SU-DHL-6 (cell line): ENCODE results near the gene EXOC7.

Source experiments
- H2AFZ ChIP-seq: fragments of 200-600 bp; sonication (generic); 2 replicates; pipeline ENCODE4 v1.6.1; 2014; ENCODE audit warnings: low read depth, mild to moderate bottlenecking, moderate library complexity, mixed read lengths, antibody characterized with exemption, low read length; ENCODE audit not compliant: severe bottlenecking
- H3F3A ChIP-seq: fragments of 200-600 bp; shearing (Covaris generic); 2 replicates; pipeline ENCODE4 v1.6.0; 2016; ENCODE audit warnings: antibody characterized with exemption, mild to moderate bottlenecking; ENCODE audit not compliant: insufficient read depth
- H3K27ac ChIP-seq: fragments of 200-600 bp; sonication (generic); 2 replicates; pipeline ENCODE4 v1.5.1; 2016; ENCODE audit warnings: low read depth, mild to moderate bottlenecking, low read length, moderate library complexity, mixed read lengths
- H3K27me3 ChIP-seq: fragments of 200-600 bp; sonication (generic), shearing (Covaris generic); 2 replicates; pipeline ENCODE4 v1.6.0; 2014; ENCODE audit warnings: mild to moderate bottlenecking, low read length
- H3K36me3 ChIP-seq: fragments of 200-600 bp; sonication (generic); 2 replicates; pipeline ENCODE4 v1.6.1; 2014; ENCODE audit warnings: mild to moderate bottlenecking, low read length, mixed read lengths
- H3K4me2 ChIP-seq: fragments of 300-600, 200-600 bp; shearing (Covaris generic), sonication (generic); 2 replicates; pipeline ENCODE4 v1.6.0; 2014; ENCODE audit warnings: low read length, low read depth, mild to moderate bottlenecking; ENCODE audit not compliant: poor library complexity, severe bottlenecking
- H3K4me3 ChIP-seq: fragments of 200-600 bp; sonication (generic); 2 replicates; pipeline ENCODE4 v1.5.1; 2014; ENCODE audit warnings: antibody characterized with exemption, low read length, mild to moderate bottlenecking, mixed read lengths; ENCODE audit not compliant: insufficient read depth, poor library complexity, severe bottlenecking
- H3K79me2 ChIP-seq: fragments of 200-600 bp; sonication (generic); 2 replicates; pipeline ENCODE4 v1.6.1; 2014; ENCODE audit warnings: mild to moderate bottlenecking, low read length, moderate library complexity; ENCODE audit not compliant: insufficient read depth
- H3K9ac ChIP-seq: fragments of 200-600 bp; sonication (generic); 2 replicates; pipeline ENCODE4 v1.7.0; 2014; ENCODE audit warnings: mild to moderate bottlenecking, low read length
- H3K9me2 ChIP-seq: fragments of 200-600 bp; sonication (generic); replicated peaks from 2 replicates; pipeline ENCODE4 v1.6.1; 2014; ENCODE audit warnings: low read length; ENCODE audit not compliant: insufficient read depth
- H3K9me3 ChIP-seq: fragments of 200-600 bp; sonication (generic); 2 replicates; pipeline ENCODE4 v1.6.1; 2014; ENCODE audit warnings: low read length, mixed read lengths; ENCODE audit not compliant: insufficient read depth
- H4K20me1 ChIP-seq: fragments of 200-600 bp; sonication (generic); 2 replicates; pipeline ENCODE4 v1.6.1; 2014; ENCODE audit warnings: low read depth, mild to moderate bottlenecking, antibody characterized with exemption, low read length, moderate library complexity, mixed read lengths
- EZH2phosphoT487 ChIP-seq: fragments of 200-600 bp; sonication (generic), shearing (Covaris generic); conservative IDR thresholded peaks from 2 replicates; pipeline ENCODE4 v1.6.1; 2018; ENCODE audit warnings: mild to moderate bottlenecking, antibody characterized with exemption, low read length, moderate library complexity, mixed read lengths
- TF ChIP-seq, protein P1 (sequence below): fragments of 200-600 bp; sonication (generic); IDR thresholded peaks from one replicate; pipeline ENCODE4 v1.5.1; 2017; ENCODE audit warnings: antibody characterized with exemption, mild to moderate bottlenecking, low read length, moderate library complexity; ENCODE audit not compliant: insufficient read depth, poor library complexity, severe bottlenecking

The EXOC7 gene

DNA sequence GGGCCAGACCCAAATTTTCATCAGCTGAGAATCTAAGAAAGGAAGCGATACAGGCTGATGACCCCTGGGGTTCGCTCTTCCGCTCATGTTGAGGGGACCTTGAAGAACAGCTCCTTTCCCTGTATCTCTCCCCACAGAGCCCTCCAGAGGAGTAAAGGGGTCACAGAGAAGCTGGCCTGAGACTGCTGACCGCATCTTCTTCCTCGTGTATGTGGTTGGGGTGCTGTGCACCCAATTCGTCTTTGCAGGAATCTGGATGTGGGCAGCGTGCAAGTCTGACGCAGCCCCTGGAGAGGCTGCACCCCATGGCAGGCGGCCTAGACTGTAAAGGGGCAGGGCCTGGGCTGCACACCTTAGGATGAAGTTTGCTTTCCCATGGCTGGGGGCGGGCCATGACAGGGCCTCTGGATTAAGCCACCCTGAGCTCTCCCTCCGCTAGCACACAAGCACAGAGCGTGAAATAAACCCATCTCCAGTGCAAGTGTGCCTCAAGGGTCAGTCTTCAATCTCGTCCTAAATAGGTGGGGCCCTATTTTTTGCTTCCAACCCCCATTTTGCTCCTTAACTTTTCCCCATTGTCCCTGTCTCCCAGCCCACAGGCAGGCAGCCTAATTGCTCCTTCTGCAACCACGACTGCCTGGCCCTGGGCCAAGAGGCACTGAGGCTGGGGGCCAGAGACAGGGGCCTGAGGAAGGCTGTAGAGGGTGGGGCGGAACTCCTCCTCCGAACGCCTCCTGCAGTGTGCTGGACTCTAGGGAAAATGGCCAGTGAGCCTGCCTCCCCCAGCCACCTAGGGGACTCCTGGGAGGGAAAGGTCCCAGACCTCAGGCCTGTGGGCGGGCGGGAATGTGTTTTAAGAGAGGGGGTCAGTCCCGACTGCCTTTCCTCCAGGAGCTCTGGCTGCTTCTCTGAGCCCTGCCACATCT lies 21.0 kb downstream of the EXOC7 start:
- TF ChIP-seq, protein P1, sequence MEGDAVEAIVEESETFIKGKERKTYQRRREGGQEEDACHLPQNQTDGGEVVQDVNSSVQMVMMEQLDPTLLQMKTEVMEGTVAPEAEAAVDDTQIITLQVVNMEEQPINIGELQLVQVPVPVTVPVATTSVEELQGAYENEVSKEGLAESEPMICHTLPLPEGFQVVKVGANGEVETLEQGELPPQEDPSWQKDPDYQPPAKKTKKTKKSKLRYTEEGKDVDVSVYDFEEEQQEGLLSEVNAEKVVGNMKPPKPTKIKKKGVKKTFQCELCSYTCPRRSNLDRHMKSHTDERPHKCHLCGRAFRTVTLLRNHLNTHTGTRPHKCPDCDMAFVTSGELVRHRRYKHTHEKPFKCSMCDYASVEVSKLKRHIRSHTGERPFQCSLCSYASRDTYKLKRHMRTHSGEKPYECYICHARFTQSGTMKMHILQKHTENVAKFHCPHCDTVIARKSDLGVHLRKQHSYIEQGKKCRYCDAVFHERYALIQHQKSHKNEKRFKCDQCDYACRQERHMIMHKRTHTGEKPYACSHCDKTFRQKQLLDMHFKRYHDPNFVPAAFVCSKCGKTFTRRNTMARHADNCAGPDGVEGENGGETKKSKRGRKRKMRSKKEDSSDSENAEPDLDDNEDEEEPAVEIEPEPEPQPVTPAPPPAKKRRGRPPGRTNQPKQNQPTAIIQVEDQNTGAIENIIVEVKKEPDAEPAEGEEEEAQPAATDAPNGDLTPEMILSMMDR = no peak
- TF ChIP-seq EZH2phosphoT487 = no peak
- H2AFZ ChIP-seq = no peak overlapping the region
- no peaks in the 10 kb centered on the region for H4K20me1 ChIP-seq
- H3K9ac ChIP-seq = no peak overlapping the region
- H3K9me2 ChIP-seq = no peaks in the 10 kb centered on the region
- no peaks in the 10 kb centered on the region for H3K27me3 ChIP-seq
- no peak overlapping the region for H3K27ac ChIP-seq
- H3K4me2 ChIP-seq = no peak overlapping the region
- no peaks in the 10 kb centered on the region for H3K36me3 ChIP-seq
- H3K4me3 ChIP-seq = no peak overlapping the region
- H3K79me2 ChIP-seq = no peaks in the 10 kb centered on the region
- no peaks in the 10 kb centered on the region for H3K9me3 ChIP-seq
- H3F3A ChIP-seq = no peaks in the 10 kb centered on the region

DNA sequence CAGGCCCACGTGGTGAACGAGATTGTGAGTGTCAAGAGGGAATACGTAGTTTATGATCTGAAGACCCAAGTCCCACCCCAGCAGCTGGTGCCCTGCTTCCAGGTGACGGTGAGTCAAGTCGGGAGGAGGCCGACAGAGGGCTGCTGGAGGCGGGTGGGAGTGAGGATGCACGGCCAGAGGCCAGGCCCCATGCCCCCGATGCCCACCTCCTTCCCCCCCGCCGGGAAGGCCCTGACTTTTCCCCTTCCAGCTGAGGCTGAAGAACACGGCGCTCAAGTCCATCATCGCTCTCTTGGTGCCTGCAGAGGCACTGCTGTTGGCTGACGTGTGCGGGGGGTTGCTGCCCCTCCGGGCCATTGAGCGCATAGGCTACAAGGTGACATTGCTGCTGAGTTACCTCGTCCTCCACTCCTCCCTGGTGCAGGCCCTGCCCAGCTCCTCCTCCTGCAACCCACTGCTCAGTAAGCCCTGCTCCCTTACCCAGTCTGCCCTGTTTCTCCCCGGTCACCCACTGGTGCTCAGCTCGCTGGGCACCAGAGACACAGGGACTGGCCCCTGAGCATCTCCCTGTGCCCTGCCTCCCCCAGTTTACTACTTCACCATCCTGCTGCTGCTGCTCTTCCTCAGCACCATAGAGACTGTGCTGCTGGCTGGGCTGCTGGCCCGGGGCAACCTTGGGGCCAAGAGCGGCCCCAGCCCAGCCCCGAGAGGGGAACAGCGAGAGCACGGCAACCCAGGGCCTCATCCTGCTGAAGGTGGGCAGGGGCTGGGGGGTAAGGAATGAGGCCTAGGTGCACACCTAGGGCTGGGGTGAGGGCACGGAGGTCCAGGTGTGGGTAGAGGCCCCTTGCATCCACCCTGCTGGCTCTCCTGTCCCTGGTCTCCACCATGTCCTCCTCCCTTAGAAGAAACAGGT lies 22.0 kb downstream of the EXOC7 start:
- no peak overlapping the region for H2AFZ ChIP-seq
- H3K36me3 ChIP-seq = no peaks in the 10 kb centered on the region
- H3K9ac ChIP-seq = no peak overlapping the region
- no peaks in the 10 kb centered on the region for H3K9me3 ChIP-seq
- no peaks in the 10 kb centered on the region for H3F3A ChIP-seq
- no peaks in the 10 kb centered on the region for H3K79me2 ChIP-seq
- no peaks in the 10 kb centered on the region for H3K27me3 ChIP-seq
- no peak overlapping the region for H3K4me3 ChIP-seq
- H3K27ac ChIP-seq = no peak overlapping the region
- no peak overlapping the region for H3K4me2 ChIP-seq
- H4K20me1 ChIP-seq = no peaks in the 10 kb centered on the region
- H3K9me2 ChIP-seq = no peaks in the 10 kb centered on the region
- TF ChIP-seq, protein P1 = no peak
- TF ChIP-seq EZH2phosphoT487 = no peak

DNA sequence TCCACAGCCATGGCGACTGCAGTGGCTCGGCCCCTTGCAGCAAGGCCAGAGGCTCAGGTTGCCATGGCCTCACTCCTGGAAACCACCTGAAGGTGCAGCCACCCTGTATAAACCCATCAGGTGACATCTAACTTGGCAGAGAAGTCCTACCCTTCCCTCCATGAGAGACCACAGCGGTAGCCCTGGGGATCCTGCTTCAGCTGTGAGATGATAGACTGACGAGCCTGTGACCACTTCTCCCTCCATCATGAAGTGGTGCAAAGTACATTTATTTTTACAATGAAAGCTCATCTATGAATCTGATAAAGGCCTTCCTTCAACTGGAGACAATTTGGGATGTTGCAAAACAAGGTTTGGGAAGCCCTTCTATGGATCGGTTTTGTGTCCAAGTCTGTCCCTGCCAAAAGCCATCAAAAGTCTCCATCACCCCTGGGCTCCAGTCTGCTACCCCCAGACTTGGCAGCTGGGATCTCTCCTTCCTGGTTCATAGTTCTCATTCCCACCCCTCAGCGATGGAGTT lies 22.8 kb downstream of the EXOC7 start:
- Histone ChIP-seq H4K20me1 (no peaks in the 10 kb centered on the region), H3K9ac (no peak overlapping the region), H3K27me3 (no peaks in the 10 kb centered on the region), H2AFZ (no peak overlapping the region), H3K4me3 (no peak overlapping the region), H3K9me2 (no peaks in the 10 kb centered on the region), H3F3A (no peaks in the 10 kb centered on the region), H3K4me2 (no peak overlapping the region), H3K27ac (no peak overlapping the region), H3K9me3 (no peaks in the 10 kb centered on the region), H3K79me2 (no peaks in the 10 kb centered on the region), H3K36me3 (no peaks in the 10 kb centered on the region)
- TF ChIP-seq, protein P1 = no peak
- TF ChIP-seq EZH2phosphoT487 = no peak
